Umbilical cord (tissue), 2 donors: ENCODE results near the gene CGREF1. TPM values are rescaled to one million over a fixed set of nuclear protein-coding genes. Genes with fewer than 3 reads are reported as not detected.
"Not testable (repeated sequence)": the region's sequence is repeated elsewhere in the genome, so short reads cannot be mapped to it uniquely, and the experiment has no call there.

ENCODE experiments used
- DNase-seq: peaks from one replicate; pipeline ENCODE4 v3.0.0-alpha.2; 2015; ENCODE audit warnings: low spot score
- total RNA-seq: library from RNA; depleted of rRNA; stranded (reverse); fragments of >200 nt; gene quantifications from one replicate; pipeline ENCODE4 v1.2.3, GENCODE V29; 2014; ENCODE audit warnings: low replicate concordance; ENCODE audit not compliant: insufficient read depth

Gene CGREF1
- total RNA-seq, 1 donor from 2014 or later, result 11.6 TPM

- DNase-seq, result no peak
Measured at GRCh38 chr2:27088634-27089033, 30.3 kb downstream of the CGREF1 start.

GRCh38 chr2:27087823-27088410 is 31.0 kb downstream of the CGREF1 start:
- no peak for DNase-seq

- no peak for DNase-seq
Measured at GRCh38 chr2:27086724-27087593, 32.0 kb downstream of the CGREF1 start, which contains the start of gene KHK. TSS of gene KHK (plus strand) at chr2:27086772. CDS start at chr2:27087260, 488 bp downstream.

GRCh38 chr2:27086090-27086723 is 32.7 kb downstream of the CGREF1 start:
- DNase-seq, result peak; percentile 95

GRCh38 chr2:27085673-27086089 is 33.2 kb downstream of the CGREF1 start:
- DNase-seq, result peak; percentile 66

GRCh38 chr2:27085062-27085672 is 33.8 kb downstream of the CGREF1 start:
- DNase-seq, result no peak

GRCh38 chr2:27084297-27085061 is 34.4 kb downstream of the CGREF1 start:
- no peak for DNase-seq

- DNase-seq, result no peak
Measured at GRCh38 chr2:27083410-27084296, 35.3 kb downstream of the CGREF1 start.

GRCh38 chr2:27082773-27083409 is 36.0 kb downstream of the CGREF1 start:
- no peak for DNase-seq

- no peak for DNase-seq
Measured at GRCh38 chr2:27081984-27082772, 36.8 kb downstream of the CGREF1 start.

GRCh38 chr2:27080603-27080936 is 38.4 kb downstream of the CGREF1 start:
- DNase-seq, result no peak

- DNase-seq, result no peak
Measured at GRCh38 chr2:27080140-27080469, 38.8 kb downstream of the CGREF1 start.

GRCh38 chr2:27079233-27080139 is 39.4 kb downstream of the CGREF1 start:
- no peak for DNase-seq

- peak; percentile 97 for DNase-seq
Measured at GRCh38 chr2:27078267-27079194, 40.4 kb downstream of the CGREF1 start, which contains the start of gene EMILIN1. TSS of gene EMILIN1 (plus strand) at chr2:27078615. CDS start at chr2:27079066, 451 bp downstream.

GRCh38 chr2:27077231-27077630 is 41.7 kb downstream of the CGREF1 start:
- DNase-seq, result no peak

GRCh38 chr2:27076323-27076722 is 42.6 kb downstream of the CGREF1 start:
- DNase-seq, result no peak

- DNase-seq, result not testable (repeated sequence)
Measured at GRCh38 chr2:27075566-27075871, 43.4 kb downstream of the CGREF1 start.
